Activated CD8-positive, alpha-beta T cell treated with anti-CD3 and anti-CD28 coated beads for 36 hours (primary cell): ENCODE results near the gene C4orf36. TPM values are rescaled to one million over a fixed set of nuclear protein-coding genes. Genes with fewer than 3 reads are reported as not detected.

Experiments
- ATAC-seq: fragments of 200-7000 bp; cut with Tn5 transposase; one replicate; pipeline ENCODE4 v1.10.0; 2021; ENCODE audit warnings: mild to moderate bottlenecking, moderate library complexity
- CTCF ChIA-PET: fragments of 350-600 bp; sonication (Branson Sonifier 250); formaldehyde crosslinking; loops from one replicate; lab custom pipeline; 2021; ENCODE audit warnings: antibody characterized with exemption; lab: Charles Lee
- POLR2A ChIA-PET: fragments of 350-600 bp; sonication (Branson Sonifier 250); formaldehyde crosslinking; loops from one replicate; lab custom pipeline; 2021; ENCODE audit warnings: antibody characterized with exemption; lab: Charles Lee
- DNase-seq: peaks from one replicate; pipeline ENCODE4 v3.0.0-alpha.2; 2020
- H3K27ac Mint-ChIP-seq: one replicate; pipeline ENCODE4 v1.8.0; 2021; ENCODE audit warnings: mild to moderate bottlenecking, mixed read lengths
- H3K27me3 Mint-ChIP-seq: one replicate; pipeline ENCODE4 v1.8.0; 2021; ENCODE audit warnings: mixed read lengths
- H3K36me3 Mint-ChIP-seq: one replicate; pipeline ENCODE4 v1.8.0; 2021; ENCODE audit warnings: low read depth, mixed read lengths
- H3K4me1 Mint-ChIP-seq: one replicate; pipeline ENCODE4 v1.8.0; 2021; ENCODE audit warnings: low read depth, mixed read lengths
- H3K4me3 Mint-ChIP-seq: one replicate; pipeline ENCODE4 v1.8.0; 2021; ENCODE audit warnings: mild to moderate bottlenecking, moderate library complexity, mixed read lengths
- H3K9me3 Mint-ChIP-seq: one replicate; pipeline ENCODE4 v1.8.0; 2021; ENCODE audit warnings: mixed read lengths
- intact Hi-C: fragments of 100-400 bp; cut with micrococcal nuclease; formaldehyde crosslinking; loops from one replicate; pipeline ENCODE4 v1.10.0; 2022
- total RNA-seq, 2 experiments: library from RNA; stranded (reverse); gene quantifications; one replicate each; pipeline ENCODE4 v1.2.3, GENCODE V29; 2021
- TF ChIP-seq, protein P1 (sequence below): fragments of 200-600 bp; IDR thresholded peaks from one replicate; pipeline ENCODE4 v1.8.0; 2022; ENCODE audit warnings: antibody characterized with exemption, mild to moderate bottlenecking

Gene C4orf36
- total RNA-seq, 2 experiments from 2014 or later: not detected

DNA sequence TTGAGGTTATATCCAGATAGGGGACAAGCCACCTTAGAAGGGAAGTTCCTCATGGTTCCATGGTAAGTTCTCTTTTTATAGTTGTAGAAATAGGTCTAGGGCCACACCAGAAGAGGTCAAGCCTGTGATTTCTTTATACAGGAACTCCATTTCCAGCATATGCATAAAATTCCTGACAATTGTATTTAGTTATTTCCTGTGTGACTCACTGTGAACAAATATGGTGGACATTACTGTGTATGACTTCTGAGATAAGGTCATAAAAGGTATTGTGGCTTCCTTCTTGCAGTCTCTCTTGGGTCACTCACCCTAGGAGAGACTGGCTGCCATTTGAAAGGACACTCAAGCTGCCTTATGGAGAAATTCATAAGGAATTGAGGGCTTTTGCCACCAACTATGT, 2.2 kb upstream of the C4orf36 start:
- Mint-ChIP-seq H3K27ac (no peak overlapping the region), H3K9me3 (no peaks in the 10 kb centered on the region), H3K27me3 (peaks cover 22% of the 10 kb centered on the region), H3K4me1 (peaks cover 8% of the 10 kb centered on the region), H3K4me3 (no peak overlapping the region), H3K36me3 (no peaks in the 10 kb centered on the region)
- DNase-seq (no peak), ATAC-seq (no peak)
- TF ChIP-seq, protein P1, sequence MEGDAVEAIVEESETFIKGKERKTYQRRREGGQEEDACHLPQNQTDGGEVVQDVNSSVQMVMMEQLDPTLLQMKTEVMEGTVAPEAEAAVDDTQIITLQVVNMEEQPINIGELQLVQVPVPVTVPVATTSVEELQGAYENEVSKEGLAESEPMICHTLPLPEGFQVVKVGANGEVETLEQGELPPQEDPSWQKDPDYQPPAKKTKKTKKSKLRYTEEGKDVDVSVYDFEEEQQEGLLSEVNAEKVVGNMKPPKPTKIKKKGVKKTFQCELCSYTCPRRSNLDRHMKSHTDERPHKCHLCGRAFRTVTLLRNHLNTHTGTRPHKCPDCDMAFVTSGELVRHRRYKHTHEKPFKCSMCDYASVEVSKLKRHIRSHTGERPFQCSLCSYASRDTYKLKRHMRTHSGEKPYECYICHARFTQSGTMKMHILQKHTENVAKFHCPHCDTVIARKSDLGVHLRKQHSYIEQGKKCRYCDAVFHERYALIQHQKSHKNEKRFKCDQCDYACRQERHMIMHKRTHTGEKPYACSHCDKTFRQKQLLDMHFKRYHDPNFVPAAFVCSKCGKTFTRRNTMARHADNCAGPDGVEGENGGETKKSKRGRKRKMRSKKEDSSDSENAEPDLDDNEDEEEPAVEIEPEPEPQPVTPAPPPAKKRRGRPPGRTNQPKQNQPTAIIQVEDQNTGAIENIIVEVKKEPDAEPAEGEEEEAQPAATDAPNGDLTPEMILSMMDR: no peak
- ChIA-PET CTCF (interaction anchor here (1.5 kb wide), 2 partner anchors 396 to 399 kb away, joined by 22 to 23 read pairs; no protein-coding TSS in a partner anchor), POLR2A (no interaction called here)
- intact Hi-C loops: loop anchor here (10.0 kb wide), 1 partner anchor 250 kb away; no protein-coding TSS in a partner anchor

DNA sequence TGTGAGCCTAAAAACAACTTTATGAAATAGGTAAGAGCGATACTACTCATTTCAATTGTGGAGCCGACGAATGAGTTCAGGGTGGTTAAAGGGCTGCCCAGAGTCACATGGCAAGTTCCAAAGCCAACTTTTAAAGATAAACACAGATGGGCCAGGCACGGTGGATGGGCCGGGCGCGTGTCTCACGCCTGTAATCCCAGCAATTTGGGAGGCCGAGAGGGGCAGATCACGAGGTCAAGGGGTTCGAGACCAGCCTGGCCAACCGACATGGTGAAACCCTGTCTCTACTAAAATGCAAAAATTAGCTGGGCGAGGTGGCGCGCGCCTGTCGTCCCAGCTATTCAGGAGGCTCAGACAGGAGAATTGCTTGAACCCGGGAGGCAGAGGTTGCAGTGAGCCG, 914 bp upstream of the C4orf36 start:
- H3K27ac Mint-ChIP-seq: no peak overlapping the region
- peaks cover 22% of the 10 kb centered on the region for H3K27me3 Mint-ChIP-seq
- POLR2A ChIA-PET: interaction anchor here (1.1 kb wide), 1 partner anchor 399 kb away, joined by 5 read pairs; no protein-coding TSS in a partner anchor
- TF ChIP-seq, protein P1: no peak
- peak overlapping the region; percentile 67 for H3K4me3 Mint-ChIP-seq
- intact Hi-C loops: loop anchor here (10.0 kb wide), 1 partner anchor 248 kb away; no protein-coding TSS in a partner anchor
- no peak for ATAC-seq
- CTCF ChIA-PET: interaction anchor here (1.2 to 2.9 kb wide), 3 partner anchors 11 to 397 kb away, joined by 3 to 15 read pairs (median 10); no protein-coding TSS in a partner anchor
- H3K4me1 Mint-ChIP-seq: peaks cover 8% of the 10 kb centered on the region
- H3K9me3 Mint-ChIP-seq: no peaks in the 10 kb centered on the region
- no peak for DNase-seq
- no peaks in the 10 kb centered on the region for H3K36me3 Mint-ChIP-seq

DNA sequence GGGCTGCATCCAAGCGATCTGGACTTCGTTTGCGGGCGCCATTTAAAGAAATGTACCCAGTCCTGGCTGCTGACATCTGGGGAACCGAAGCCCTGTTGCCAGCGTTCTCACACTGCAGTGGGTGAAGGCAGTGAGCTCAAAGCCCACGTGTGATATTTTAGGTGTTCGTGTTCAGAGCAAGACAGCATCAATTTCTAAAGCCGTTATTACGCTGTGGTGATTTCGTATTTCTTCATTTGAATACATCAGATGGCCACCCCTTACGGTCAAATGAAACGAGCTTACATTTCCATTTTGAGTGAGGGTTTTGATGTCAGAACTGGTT, 376 bp upstream of the C4orf36 start:
- Mint-ChIP-seq H3K27ac (no peak overlapping the region), H3K4me3 (peak overlapping the region; percentile 67), H3K36me3 (no peaks in the 10 kb centered on the region), H3K4me1 (peaks cover 8% of the 10 kb centered on the region), H3K9me3 (no peaks in the 10 kb centered on the region), H3K27me3 (peaks cover 22% of the 10 kb centered on the region)
- TF ChIP-seq, protein P1: no peak
- POLR2A ChIA-PET: interaction anchor here (1.1 kb wide), 1 partner anchor 398 kb away, joined by 5 read pairs; no protein-coding TSS in a partner anchor
- CTCF ChIA-PET: interaction anchor here (1.2 to 2.9 kb wide), 3 partner anchors 11 to 396 kb away, joined by 3 to 15 read pairs (median 10); no protein-coding TSS in a partner anchor
- ATAC-seq (peak; percentile 25), DNase-seq (no peak)
- intact Hi-C loops: loop anchor here (10.0 kb wide), 1 partner anchor 248 kb away; no protein-coding TSS in a partner anchor

DNA sequence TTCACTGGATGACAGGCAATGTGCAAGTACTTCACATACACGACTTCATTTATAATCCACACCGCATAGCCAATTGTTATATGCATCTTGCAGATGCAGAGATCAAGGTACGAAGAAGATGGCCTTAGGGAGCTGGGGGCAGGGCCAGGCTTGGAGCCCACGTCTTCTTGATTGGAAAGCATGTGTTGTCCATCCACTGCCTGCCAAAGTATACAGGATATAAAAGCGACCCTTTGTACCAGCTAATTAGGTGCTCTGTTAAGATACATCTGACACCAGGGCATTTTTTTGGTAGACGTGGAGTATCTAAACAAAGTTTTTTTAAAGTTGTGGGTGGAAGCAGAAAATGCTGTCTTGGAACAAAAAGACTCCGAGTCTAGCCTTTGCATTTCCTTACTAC, 1.4 kb downstream of the C4orf36 start:
- Mint-ChIP-seq H3K4me3 (peak overlapping the region; percentile 73), H3K9me3 (no peaks in the 10 kb centered on the region), H3K27ac (no peak overlapping the region), H3K4me1 (peaks cover 8% of the 10 kb centered on the region), H3K36me3 (no peaks in the 10 kb centered on the region), H3K27me3 (peaks cover 22% of the 10 kb centered on the region)
- intact Hi-C loops: loop anchor here (10.0 kb wide), 1 partner anchor 246 kb away; no protein-coding TSS in a partner anchor
- TF ChIP-seq, protein P1: no peak
- CTCF ChIA-PET: interaction anchor here (1.1 kb wide), 1 partner anchor 32 kb away, joined by 3 read pairs; no protein-coding TSS in a partner anchor
- ATAC-seq (no peak), DNase-seq (no peak)
- POLR2A ChIA-PET: no interaction called here

- Mint-ChIP-seq H3K4me3 (no peak overlapping the region), H3K4me1 (no peaks in the 10 kb centered on the region), H3K27me3 (no peaks in the 10 kb centered on the region), H3K27ac (no peak overlapping the region), H3K36me3 (no peaks in the 10 kb centered on the region), H3K9me3 (peaks cover 10% of the 10 kb centered on the region)
- POLR2A ChIA-PET: no interaction called here
- intact Hi-C loops: no loop called here
- DNase-seq (no peak), ATAC-seq (no peak)
- CTCF ChIA-PET: no interaction called here
- TF ChIP-seq, protein P1: no peak
Observed at GRCh38 chr4:86879641-86880040, 12.6 kb downstream of the C4orf36 start.
